Measurements from ENCODE around the gene ZDHHC11B.

The ZDHHC11B gene

GRCh38 chr5:661891-662750 is 122.4 kb downstream of the ZDHHC11B start:
- no peak for TF ChIP-seq CTCF (IDR thresholded peaks at IDR 0.05; ENCODE audit: extremely low read depth, insufficient read depth, missing control alignments)
- in situ Hi-C loops (cut with MboI; ENCODE audit: low pct_unique_long_range_greater_than_20kb, low sequenced_read_pairs, unreplicated experiment): loop anchor here (10.0 kb wide), 1 partner anchor 243 kb away; no protein-coding TSS in a partner anchor

DNA sequence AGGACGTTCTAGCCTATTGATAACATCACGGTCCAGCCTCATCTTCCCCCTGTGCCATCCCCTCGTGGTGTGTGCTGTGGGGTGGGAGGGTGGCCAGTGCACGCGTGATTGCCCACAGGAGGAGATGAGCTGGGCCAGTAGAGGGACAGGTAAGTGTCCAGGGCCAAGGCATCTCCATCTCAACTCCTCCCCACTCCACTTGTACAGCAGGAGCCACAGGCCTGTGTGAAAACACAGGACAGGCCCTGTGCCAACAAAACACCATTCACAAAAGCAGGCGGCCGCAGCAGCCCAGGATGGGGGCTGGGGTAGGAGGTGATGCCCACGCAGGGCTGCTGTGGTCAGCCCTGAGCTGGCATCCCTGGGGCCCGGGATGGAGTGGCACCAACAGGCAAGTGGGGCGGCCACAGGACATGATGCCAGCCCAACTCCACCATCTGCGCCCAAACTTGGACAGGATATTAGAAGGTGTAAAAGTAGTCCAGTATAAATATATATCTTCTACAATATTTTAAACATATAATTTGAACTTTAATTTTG is 124.0 kb downstream of the ZDHHC11B start:
- DNase-seq (ENCODE audit: low spot score): no peak
- no peak for TF ChIP-seq CTCF (IDR thresholded peaks at IDR 0.05; ENCODE audit: extremely low read depth, insufficient read depth, missing control alignments)
- in situ Hi-C loops (cut with MboI; ENCODE audit: low pct_unique_long_range_greater_than_20kb, low sequenced_read_pairs, unreplicated experiment): loop anchor here (10.0 kb wide), 1 partner anchor 244 kb away; no protein-coding TSS in a partner anchor

More at GRCh38 chr5:661891-662750, 122.4 kb downstream of the ZDHHC11B start:
- no peak for DNase-seq (ENCODE audit: low spot score)
